Measurements from ENCODE around the gene SORCS2.

SORCS2 gene

DNA sequence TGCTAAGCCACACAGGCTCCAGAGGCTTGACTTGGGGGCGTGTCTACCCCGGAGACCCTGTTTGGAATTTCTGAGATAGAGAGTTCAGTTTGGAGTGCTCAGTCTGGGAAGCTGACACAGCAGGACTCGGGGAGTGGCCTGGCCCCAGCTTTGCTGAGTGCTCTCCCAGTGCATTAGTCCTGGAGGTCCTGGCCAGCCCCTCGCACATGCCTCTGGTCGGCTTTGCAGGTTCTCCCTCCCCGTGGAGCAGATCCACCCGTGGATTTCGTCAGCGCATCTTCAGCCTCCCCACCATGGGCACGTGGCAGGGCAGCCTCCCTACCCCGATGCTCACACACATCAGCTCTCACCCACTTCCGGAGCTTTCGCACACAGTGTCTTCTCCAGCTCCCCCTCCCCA lies 177.2 kb downstream of the SORCS2 start:
- DNase-seq (ENCODE audit: low read depth, low spot score): no peak

DNA sequence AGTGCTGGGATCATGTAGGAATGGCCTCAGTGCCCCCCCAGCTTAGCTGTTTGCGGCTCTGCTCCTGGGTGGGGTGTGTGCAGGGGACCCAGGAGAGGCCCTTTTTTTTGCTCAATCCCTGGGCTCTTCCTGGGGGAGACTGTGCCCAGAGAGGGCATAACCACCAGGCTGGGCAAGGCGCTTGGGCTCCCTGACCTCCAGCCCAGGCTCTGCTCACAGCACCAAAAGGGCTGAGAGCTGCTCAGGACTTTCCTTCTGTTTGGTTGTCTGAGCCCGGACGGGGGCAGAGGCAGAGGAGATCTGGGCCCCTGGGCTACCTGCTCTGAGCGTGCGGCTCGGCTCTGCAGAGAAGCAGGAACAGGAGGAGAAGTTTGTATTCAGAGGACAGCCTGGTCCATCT lies 177.7 kb downstream of the SORCS2 start:
- no peak for DNase-seq (ENCODE audit: low read depth, low spot score)

DNA sequence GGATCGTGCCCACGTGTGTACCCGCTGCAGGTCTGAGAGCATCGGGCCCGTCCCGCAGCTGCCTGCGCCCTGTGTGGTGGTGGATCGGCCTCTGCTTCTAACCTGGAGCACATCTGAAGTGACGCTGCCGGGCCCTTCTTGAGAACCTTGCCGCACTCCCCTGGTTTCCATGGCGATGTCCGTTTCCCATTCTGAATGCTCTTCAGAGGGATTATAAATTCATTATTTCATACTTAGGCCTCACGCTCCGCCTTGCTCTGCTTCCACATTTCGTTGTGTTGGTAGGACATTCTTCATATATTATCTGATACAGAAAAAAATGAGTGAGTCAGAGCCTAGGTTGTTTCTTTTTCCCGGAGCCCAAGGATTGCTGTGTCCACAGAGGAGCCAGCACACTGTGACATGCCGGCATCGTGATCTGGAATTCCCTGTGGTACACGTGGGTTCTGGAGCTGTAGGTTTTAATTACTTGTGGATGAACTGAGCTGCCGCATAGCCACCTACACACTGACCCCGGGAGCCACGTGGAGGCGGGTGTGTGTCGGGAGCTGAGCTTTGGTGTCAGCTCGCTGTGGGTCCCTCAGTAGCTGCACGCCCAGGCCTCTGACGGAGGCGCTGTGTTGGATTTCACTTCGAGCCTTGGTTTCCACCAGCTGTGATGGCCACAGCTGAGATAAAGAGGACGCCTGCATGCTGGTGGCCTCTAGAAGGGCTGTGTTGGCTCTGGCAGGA lies 179.0 kb downstream of the SORCS2 start:
- peak; percentile 54 for DNase-seq (ENCODE audit: low read depth, low spot score)

DNA sequence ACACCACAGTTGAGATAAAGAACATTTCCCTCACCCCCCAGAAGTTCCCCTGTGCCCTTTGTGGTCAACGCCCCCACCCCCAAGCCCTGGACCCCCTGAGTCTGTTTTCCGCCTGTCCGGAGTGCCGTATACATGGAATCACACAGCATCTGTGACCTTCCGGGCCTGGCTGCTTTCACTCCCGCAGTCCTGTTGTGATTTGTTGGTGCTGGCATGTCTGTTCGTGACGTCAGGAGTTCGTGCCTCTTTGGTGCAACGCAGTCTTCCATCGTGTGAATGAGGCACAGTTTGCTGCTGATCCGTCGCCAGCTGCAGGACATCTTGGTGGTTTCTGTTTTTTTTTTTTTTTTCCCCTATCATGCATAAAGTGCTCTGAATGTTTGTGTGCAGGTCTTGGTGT lies 180.3 kb downstream of the SORCS2 start:
- no peak for DNase-seq (ENCODE audit: low read depth, low spot score)

DNA sequence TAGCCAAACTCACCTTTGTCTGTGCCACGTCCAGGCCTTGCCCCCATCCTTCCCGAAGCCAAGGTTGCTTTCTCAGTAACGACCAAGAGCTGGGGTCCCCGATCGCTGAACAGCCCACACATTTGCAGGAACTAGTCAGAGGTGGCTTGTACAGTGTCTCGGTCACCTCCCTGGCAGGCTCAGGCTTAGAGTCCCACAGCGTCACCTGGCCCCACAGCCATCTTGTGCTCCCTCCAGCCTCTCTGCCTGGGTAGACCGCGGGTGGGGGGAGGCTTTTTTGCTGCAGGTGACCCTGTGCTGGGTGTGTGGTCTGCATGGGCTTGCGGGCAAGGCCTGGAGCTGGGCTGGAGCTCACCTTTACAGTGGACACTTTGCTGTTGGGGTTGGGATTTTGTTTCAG lies 182.2 kb downstream of the SORCS2 start:
- DNase-seq (ENCODE audit: low read depth, low spot score): no peak

DNA sequence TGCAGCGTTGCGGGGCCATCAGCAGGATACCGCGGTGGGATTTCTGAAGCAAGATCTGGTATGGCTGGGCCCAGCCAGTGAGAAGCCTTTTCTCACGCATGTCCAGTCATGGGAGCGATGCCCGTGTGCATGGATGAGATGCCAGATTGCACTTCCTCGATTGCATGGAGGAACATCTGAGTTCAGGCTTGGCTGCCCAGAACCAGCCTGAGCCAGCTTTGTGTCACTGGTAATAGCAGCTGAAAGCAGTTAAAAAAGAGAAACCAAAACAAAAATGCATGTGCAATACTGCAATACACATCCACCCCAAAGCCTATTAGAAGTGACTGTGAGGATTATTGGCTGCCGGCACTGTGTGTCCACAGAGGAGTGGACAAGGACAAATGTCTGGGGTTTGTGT lies 183.1 kb downstream of the SORCS2 start:
- no peak for DNase-seq (ENCODE audit: low read depth, low spot score)

DNA sequence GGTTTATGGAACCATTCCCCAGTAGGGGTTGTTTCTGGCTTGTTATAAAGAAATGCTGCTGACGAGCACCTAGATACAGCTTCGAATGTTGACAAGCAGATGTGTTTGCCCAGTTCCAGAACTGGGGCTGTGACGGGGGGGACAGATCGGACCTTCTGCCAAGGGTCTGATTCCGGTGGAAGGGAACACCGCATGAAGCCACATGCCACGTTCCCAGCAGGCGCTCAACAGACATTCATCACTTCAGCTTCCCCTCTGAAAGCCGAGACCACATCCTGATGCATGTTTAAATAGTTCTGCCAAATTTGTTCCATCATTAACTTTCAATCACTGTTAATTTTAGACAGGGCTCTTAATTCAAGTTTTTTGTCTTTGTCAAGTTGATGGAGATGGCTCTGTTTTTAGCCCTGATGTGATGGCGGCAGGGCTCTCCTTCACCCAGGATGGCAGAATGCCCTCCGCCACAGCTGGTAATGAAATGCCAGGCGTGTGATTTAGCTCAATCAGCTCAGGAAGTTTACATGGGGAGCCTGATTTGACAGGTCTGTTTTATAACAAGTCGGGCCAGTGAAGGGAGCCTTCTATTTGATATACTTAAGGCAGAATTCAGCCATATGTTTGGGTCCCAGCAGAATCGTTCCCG lies 185.0 kb downstream of the SORCS2 start:
- DNase-seq (ENCODE audit: low read depth, low spot score): peak; percentile 32

DNA sequence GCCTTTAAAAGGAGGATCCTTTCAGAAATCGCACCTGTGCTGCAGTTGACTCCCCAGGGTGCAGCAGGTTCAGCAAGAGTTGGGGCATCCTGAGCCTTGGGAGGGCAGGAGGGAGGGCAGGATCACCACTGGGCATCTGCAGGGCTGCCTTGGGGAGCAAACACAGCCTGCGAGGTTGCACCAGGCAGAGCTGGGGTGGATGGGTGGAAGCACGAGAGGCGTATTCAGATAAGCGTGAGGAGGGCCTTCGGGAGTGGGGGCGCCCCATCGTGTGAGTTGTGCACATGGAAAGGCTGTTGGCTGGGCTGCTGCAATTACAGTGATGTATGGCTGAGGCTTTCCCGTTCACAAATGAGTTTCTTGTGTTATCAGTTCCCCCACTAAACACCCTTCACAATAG lies 186.8 kb downstream of the SORCS2 start:
- DNase-seq (ENCODE audit: low read depth, low spot score): no peak

DNA sequence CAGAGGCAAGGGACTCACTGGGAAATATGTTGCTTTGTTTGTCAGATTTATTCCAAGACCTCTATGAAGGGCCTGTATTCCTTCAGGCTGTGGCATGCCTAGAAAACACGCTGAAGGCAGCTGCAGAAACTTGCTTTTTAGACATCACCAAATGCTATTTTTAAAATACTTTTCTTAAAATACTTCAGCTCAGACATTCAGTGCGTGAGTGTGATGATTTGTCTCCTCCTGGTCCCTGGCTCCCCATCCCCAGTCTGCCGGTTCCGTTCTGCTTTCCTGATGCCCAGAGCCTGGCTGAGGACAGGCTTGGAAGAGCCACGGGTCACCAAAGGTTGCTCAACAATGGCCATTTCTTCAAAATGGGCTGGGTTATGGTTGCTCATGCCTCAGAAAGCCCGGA lies 187.4 kb downstream of the SORCS2 start:
- DNase-seq (ENCODE audit: low read depth, low spot score): no peak

DNA sequence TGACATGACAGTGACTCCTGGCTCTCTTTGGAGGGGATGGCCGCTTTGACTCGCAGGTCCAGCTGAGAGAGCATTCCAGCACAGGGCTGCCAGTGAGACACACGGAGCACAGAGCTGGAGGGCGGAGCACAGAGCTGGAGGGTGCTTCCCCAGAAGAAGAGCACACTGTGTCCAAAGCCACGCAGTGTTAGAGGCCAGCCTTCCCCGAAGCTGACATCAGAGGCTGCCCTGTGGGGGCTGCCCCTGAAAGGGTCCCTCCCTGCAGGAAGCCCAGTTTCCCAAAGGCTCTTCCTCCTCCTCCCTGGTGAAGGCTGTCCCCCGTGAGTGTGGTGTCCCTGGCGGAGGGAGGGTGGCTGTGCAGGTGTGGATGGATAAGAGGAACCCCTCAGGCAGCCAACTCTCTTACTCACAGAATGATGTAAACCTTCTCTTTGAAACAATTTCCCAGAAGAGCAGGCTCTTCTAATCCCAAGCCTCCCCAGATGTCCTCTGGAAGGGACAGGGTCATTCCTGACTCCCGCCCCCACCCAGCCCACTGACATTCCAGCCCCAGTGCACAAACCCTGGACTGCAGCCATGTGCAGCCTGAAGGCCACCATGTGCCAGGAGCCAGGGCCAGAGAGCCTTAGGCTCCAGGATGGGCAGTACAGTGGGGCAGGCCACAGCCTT lies 189.0 kb downstream of the SORCS2 start:
- DNase-seq (ENCODE audit: low read depth, low spot score): no peak

DNA sequence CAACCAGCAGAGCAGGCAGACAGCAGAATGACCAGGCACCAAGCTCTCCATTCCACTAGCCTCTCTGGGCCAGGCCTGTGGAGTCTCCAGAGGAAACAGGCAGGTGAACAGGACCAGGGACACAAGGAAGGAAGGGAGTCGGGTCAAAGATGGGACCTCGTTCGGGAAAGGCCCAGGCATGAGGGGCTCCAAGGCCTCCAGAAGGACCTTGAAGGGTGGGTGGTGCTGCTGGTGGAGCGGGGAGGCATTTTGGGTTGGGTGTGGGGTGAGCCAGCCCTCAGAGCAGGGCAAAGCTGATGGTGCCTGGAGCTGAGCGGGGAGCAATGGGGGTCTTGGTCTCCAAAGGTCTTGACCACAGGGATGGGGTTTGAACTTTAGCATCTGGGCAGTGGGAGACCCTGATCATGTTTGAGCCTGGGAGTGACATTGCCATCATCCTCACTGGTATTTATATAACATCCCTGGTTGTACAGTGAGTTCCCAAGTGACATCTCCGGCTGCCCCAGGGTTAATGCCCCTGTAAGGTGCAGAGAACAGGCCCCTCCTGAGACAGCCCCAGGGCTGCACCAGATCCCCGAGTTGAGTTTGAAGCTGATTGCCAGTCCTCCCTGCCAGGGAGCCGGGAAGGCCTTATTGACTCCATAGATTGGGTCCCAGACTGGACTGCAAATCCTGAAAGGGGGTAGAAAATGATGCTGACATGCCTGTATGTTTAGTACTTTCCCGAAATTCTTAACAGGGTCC lies 189.7 kb downstream of the SORCS2 start:
- no peak for DNase-seq (ENCODE audit: low read depth, low spot score)

DNA sequence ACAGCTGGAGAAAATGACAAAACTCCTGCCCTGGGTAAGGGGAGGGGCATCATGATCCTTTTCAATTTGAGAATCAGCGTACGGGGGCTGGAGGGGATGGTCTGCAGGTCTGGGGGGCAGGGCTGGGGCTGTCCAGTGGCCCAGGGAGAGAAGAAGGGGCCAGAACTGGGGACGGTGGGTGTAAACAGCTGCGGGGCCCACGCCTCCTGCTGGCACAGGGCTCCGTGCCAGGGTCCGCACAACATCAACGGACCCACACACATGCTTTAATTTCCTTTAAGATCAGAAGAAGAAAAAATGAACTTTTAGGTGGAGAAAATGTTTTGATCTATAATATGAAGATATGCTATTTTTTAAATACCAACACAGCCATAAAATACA lies 190.3 kb downstream of the SORCS2 start:
- DNase-seq (ENCODE audit: low read depth, low spot score): no peak

DNA sequence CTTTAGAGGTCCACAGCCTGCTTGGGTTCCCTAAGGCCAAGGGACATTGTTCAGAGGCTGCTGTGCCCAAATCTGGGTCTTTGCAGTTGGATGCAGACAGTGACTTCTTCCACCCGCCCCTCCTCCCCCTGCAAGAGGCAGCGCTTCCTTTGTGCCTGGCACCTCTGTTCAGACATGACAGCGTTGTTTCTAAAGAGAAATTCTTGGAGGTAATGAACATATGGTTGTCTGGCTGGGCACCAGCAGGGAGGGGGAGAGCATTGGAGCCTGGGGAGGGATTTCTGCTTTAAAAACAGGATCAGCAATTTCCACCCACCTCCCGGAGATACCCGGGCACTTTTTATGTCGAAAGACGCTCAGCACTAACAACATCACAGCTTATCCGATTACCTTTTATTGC lies 190.9 kb downstream of the SORCS2 start:
- no peak for DNase-seq (ENCODE audit: low read depth, low spot score)

DNA sequence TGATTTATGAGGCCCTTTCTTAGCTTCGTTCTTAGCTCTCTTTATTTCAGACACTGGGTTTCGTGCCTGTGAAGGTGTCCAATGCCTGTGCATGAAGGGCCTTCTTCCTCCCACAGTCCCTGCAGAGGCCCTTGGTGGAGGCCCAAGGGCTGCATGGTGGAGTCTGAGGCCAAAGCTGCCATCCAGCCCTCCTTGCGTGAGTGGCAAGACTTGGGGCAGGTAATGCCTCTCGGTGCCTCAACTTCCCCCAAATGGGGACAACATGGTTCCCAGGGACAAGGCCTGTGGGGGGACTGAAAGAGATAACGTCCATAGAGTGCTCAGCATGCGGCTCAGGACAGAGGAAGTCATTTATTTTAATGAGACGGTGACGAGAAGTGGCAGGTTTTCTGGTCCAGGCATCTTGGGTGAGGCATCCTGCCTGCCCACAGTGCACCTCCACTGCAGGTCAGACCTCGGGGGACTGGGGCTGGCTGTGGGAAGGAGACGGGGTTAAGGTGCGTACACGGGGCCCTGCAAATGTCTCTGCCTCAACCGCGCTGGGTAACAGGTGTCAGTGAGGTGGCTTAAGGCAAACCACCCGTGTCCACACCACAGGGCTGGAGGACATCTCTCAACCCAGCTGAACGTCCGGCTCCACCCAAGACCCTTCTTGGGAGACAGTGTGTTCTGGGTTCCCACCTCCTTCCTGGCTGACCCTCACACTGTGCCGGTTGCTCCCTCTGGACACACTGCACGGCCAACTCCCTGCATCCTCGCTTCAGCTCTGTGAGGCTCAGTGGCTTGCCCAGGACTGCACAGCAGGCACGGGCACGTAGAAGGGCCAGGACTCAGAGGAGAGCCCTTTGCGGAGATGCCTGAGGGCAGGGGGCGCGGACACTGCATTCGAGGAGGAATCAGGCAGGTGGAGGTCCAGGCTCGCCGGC lies 191.9 kb downstream of the SORCS2 start:
- DNase-seq (ENCODE audit: low read depth, low spot score): no peak

DNA sequence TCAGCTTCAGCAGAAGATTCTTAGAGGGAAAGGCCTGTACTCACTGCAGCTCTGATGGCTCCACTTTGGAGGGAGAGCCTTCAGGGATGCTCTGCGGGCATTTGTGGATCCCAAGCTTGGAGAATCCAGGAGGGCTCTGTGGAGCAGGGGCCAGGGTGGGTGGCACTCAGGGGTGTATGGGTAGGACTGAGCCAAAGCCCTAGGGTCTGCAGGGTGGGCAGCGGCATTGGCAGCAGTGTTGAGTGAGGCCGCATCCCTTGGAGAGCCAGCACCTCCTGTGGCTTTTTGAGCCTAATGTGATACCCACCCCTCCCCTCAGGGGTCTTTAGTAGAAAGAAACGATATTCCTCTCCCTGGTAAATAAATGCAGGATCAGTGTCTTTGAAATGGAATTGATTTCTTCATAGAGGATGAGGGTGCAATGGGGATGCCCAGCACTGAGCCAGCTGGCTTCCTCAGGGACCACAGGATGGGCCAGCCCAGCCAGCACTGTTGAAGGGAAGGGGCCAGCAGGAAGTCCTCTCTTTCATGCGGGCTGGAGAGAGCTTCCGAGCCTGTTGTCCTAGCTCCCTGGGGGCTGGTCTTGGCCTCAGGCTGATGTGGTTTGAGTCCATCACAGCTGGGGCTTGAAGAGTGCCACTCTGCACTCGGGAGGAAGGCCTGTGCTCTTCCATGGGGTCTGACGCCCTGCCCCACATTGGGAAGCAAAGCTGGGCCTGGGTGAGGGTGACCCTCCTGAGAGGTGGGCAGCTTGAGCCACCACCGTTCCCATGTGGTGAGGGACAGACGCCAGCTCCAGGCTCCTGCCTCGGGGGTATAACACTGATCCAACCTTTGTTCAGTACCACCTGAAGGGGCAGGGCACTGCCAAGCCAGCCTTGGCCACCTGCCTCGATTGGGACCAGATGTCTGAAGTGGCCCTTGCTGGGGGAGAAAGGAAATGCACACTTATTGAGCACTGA lies 192.9 kb downstream of the SORCS2 start:
- no peak for DNase-seq (ENCODE audit: low read depth, low spot score)

DNA sequence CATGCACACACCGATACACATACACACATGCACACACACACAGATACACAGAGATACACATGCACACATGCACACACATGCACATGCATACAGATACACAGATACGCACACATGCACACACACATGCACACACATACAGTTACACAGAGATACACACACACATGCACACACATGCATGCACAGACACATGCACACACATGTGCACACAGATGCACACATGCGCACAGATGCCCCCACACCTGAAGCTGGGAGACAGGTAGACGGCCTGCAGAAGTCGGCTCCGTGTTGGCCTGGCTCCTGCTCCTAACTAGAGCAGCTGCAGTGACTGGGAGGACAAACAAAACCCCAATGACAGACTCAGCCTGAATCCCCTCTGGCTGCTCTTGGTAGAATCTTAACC lies 195.6 kb downstream of the SORCS2 start:
- no peak for DNase-seq (ENCODE audit: low read depth, low spot score)

DNA sequence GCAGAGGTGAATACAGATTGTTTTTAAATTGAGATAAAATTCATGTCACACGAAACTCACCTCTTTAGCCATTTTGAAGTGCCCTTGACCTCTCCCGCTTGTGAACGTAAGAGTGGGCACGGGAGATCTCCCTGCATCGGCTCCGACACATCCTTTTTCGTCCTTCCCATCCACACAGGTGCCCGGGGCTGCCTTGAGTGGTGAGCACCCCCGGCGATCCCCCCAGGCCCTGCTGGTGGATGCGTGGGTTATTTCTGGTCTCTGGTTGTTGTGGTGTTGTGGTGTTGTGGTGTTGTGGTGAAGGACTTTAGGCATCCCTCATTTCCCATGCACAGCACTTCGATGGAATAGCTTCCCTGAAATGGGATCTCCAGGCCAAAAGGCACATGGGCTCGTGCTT lies 196.3 kb downstream of the SORCS2 start:
- no peak for DNase-seq (ENCODE audit: low read depth, low spot score)

DNA sequence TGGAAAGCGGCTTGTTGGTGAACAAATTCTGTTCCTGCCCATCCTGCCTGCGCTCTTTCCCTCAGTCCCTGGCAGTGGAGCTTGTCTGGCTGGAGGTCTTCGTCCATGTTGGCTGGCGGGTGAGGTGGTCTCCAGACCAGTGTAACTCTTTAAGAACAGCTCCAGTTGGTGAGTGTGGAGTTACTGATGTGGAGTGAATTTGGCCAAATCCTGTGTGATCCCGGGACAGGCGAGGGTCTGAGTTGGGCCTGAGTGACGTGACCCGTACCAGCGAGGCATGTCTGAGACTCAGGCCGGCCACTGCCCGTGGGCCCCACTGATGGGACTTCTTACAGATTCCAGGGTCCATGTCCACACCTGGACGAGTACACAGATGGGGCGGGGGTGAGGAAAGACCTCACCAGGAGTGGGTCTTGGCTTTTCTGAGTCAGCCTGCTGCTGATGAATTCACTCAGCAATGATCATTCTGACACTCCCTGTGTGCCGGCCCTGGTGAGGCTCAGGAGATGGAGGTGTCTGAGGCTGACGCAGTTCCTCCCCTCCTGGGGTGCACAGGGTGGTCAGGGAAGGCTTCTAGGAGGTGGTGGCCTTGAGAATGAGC lies 196.9 kb downstream of the SORCS2 start:
- DNase-seq (ENCODE audit: low read depth, low spot score): no peak

DNA sequence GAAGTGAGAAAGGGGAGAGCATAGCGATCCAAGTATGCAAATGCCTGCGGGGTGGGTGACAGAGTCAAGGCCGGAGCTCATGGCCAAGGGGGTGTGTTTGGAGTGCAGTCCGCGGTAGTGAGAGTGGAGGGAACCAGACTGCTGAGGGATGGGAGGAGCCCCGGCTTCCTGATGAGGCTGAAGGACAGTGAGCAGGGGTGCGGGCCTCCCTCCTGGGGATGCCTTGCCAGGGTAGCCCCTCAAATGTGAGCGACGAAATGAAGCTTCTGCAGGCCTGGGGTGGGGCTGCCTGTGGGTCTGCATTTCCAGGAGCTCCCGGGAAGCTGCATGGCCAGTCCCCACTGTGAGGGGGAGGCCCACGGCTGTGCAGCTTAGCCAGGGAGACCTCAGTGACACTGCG lies 197.4 kb downstream of the SORCS2 start:
- DNase-seq (ENCODE audit: low read depth, low spot score): no peak

DNA sequence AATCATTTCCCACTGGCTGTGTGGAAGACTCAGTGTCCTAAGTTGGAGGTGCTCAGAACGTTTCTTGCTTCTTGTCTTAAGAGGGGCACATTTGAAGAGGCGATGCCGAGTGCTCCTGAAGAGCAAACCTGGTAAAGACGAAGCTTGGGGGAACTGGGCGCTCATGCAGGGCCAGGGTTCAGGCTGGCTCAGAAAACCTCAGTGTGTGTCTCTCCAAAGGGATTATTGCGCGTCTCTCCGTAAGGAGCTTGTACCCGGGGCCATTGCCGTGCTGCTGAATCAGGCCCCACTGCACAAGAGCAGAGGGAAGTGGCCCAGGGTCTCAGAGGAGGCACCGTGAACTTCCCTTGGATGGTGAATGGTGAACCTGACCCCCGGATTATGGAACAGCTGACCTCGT lies 198.0 kb downstream of the SORCS2 start:
- DNase-seq (ENCODE audit: low read depth, low spot score): no peak
